Measurements from ENCODE around the gene MAP2K4. TPM values are rescaled to one million over a fixed set of nuclear protein-coding genes. Genes with fewer than 3 reads are reported as not detected.

The MAP2K4 gene
- total and polyA plus RNA-seq, 7 experiments from 2014 or later, result 21.8 to 45.1 (median 32.4) TPM

- peaks cover 0 to 16% (median 0%) of the 10 kb centered on the region in 3 experiments for H3K36me3 ChIP-seq (ENCODE audit: control insufficient read depth in 2 of 3, insufficient read depth in 3 of 3, low read length in 3 of 3)
- Mint-ChIP-seq H3K27ac (no peak overlapping the region), H3K4me3 (no peak overlapping the region), H3K36me3 (peaks cover 0 to 42% (median 28%) of the 10 kb centered on the region in 5 donors), H3K27me3 (no peaks in the 10 kb centered on the region), H3K4me1 (peaks cover 0 to 12% (median 9%) of the 10 kb centered on the region in 7 donors), H3K9me3 (no peaks in the 10 kb centered on the region)
- ATAC-seq (no peak), DNase-seq (no peak)
- no peaks in the 10 kb centered on the region for H3K27me3 ChIP-seq (ENCODE audit: control insufficient read depth in 2 of 2, insufficient read depth in 2 of 2, low read length in 2 of 2)
- no peaks in the 10 kb centered on the region for H3K4me1 ChIP-seq (ENCODE audit: control insufficient read depth in 2 of 2, insufficient read depth in 2 of 2, low read length in 2 of 2)
- no peaks in the 10 kb centered on the region for H3K9me3 ChIP-seq (ENCODE audit: control insufficient read depth in 2 of 3, low read length in 3 of 3)
- ChIA-PET POLR2A (no interaction called here), CTCF (no interaction called here)
- no peak overlapping the region for H3K27ac ChIP-seq (ENCODE audit: low read depth, low read length)
- no peak overlapping the region for H3K4me3 ChIP-seq (ENCODE audit: low read length)
- intact Hi-C loops (cut with micrococcal nuclease), result no loop called here
Measured at GRCh38 chr17:12070561-12070960, 49.9 kb downstream of the MAP2K4 start.

GRCh38 chr17:12074346-12074745 lies 53.7 kb downstream of the MAP2K4 start:
- peak overlapping the region in 2 of 9 donors; percentile 58 to 60 for H3K27ac Mint-ChIP-seq
- H3K4me1 ChIP-seq (ENCODE audit: control insufficient read depth in 2 of 2, insufficient read depth in 2 of 2, low read length in 2 of 2), result no peaks in the 10 kb centered on the region
- DNase-seq (no peak), ATAC-seq (no peak)
- POLR2A ChIA-PET, result no interaction called here
- peaks cover 2 to 21% (median 15%) of the 10 kb centered on the region in 7 donors for H3K4me1 Mint-ChIP-seq
- intact Hi-C loops (cut with micrococcal nuclease), result no loop called here
- H3K36me3 ChIP-seq (ENCODE audit: control insufficient read depth in 2 of 3, insufficient read depth in 3 of 3, low read length in 3 of 3), result peaks cover 0 to 28% (median 0%) of the 10 kb centered on the region in 3 experiments
- no peak overlapping the region for H3K4me3 Mint-ChIP-seq
- H3K27me3 ChIP-seq (ENCODE audit: control insufficient read depth in 2 of 2, insufficient read depth in 2 of 2, low read length in 2 of 2), result no peaks in the 10 kb centered on the region
- H3K4me3 ChIP-seq (ENCODE audit: low read length), result no peak overlapping the region
- CTCF ChIA-PET, result no interaction called here
- H3K9me3 ChIP-seq (ENCODE audit: control insufficient read depth in 2 of 3, low read length in 3 of 3), result no peaks in the 10 kb centered on the region
- no peaks in the 10 kb centered on the region for H3K27me3 Mint-ChIP-seq
- H3K36me3 Mint-ChIP-seq, result peaks cover 11 to 66% (median 52%) of the 10 kb centered on the region in 5 donors
- no peak overlapping the region for H3K27ac ChIP-seq (ENCODE audit: low read depth, low read length)
- peaks cover 0 to 2% (median 0%) of the 10 kb centered on the region in 11 donors for H3K9me3 Mint-ChIP-seq

- DNase-seq, result no peak
- H3K4me1 Mint-ChIP-seq, result peaks cover 4 to 34% (median 26%) of the 10 kb centered on the region in 7 donors
- Histone ChIP-seq H3K4me1 (ENCODE audit: control insufficient read depth in 2 of 2, insufficient read depth in 2 of 2, low read length in 2 of 2) (no peaks in the 10 kb centered on the region), H3K4me3 (ENCODE audit: low read length) (no peak overlapping the region), H3K27me3 (ENCODE audit: control insufficient read depth in 2 of 2, insufficient read depth in 2 of 2, low read length in 2 of 2) (no peaks in the 10 kb centered on the region), H3K9me3 (ENCODE audit: control insufficient read depth in 2 of 3, low read length in 3 of 3) (no peaks in the 10 kb centered on the region), H3K27ac (ENCODE audit: low read depth, low read length) (no peak overlapping the region), H3K36me3 (ENCODE audit: control insufficient read depth in 2 of 3, insufficient read depth in 3 of 3, low read length in 3 of 3) (peaks cover 0 to 30% (median 0%) of the 10 kb centered on the region in 3 experiments)
- H3K4me3 Mint-ChIP-seq, result peak overlapping the region in 1 of 10 donors; percentile 13
- H3K27ac Mint-ChIP-seq, result no peak overlapping the region
- peaks cover 0 to 2% (median 0%) of the 10 kb centered on the region in 11 donors for H3K9me3 Mint-ChIP-seq
- CTCF ChIA-PET, result no interaction called here
- H3K36me3 Mint-ChIP-seq, result peaks cover 17 to 82% (median 57%) of the 10 kb centered on the region in 5 donors
- no peak for ATAC-seq
- intact Hi-C loops (cut with micrococcal nuclease), result no loop called here
- POLR2A ChIA-PET, result no interaction called here
- H3K27me3 Mint-ChIP-seq, result no peaks in the 10 kb centered on the region
Measured at GRCh38 chr17:12077773-12078172, 57.1 kb downstream of the MAP2K4 start.

- Histone ChIP-seq H3K27ac (ENCODE audit: low read depth, low read length) (no peak overlapping the region), H3K4me3 (ENCODE audit: low read length) (no peak overlapping the region), H3K4me1 (ENCODE audit: control insufficient read depth in 2 of 2, insufficient read depth in 2 of 2, low read length in 2 of 2) (no peaks in the 10 kb centered on the region), H3K27me3 (ENCODE audit: control insufficient read depth in 2 of 2, insufficient read depth in 2 of 2, low read length in 2 of 2) (no peaks in the 10 kb centered on the region), H3K9me3 (ENCODE audit: control insufficient read depth in 2 of 3, low read length in 3 of 3) (no peaks in the 10 kb centered on the region), H3K36me3 (ENCODE audit: control insufficient read depth in 2 of 3, insufficient read depth in 3 of 3, low read length in 3 of 3) (peaks cover 0 to 30% (median 0%) of the 10 kb centered on the region in 3 experiments)
- DNase-seq (no peak), ATAC-seq (no peak)
- ChIA-PET CTCF (interaction anchor here (0.6 kb wide), 1 partner anchor 45 kb away, joined by 3 read pairs; no protein-coding TSS in a partner anchor), POLR2A (no interaction called here)
- Mint-ChIP-seq H3K4me3 (no peak overlapping the region), H3K27ac (peak overlapping the region in 1 of 9 donors; percentile 28), H3K9me3 (peaks cover 0 to 2% (median 0%) of the 10 kb centered on the region in 11 donors), H3K27me3 (no peaks in the 10 kb centered on the region), H3K36me3 (peaks cover 17 to 81% (median 47%) of the 10 kb centered on the region in 5 donors), H3K4me1 (peaks cover 4 to 37% (median 26%) of the 10 kb centered on the region in 7 donors)
- intact Hi-C loops (cut with micrococcal nuclease), result no loop called here
Measured at GRCh38 chr17:12078791-12079190, 58.1 kb downstream of the MAP2K4 start.

DNA sequence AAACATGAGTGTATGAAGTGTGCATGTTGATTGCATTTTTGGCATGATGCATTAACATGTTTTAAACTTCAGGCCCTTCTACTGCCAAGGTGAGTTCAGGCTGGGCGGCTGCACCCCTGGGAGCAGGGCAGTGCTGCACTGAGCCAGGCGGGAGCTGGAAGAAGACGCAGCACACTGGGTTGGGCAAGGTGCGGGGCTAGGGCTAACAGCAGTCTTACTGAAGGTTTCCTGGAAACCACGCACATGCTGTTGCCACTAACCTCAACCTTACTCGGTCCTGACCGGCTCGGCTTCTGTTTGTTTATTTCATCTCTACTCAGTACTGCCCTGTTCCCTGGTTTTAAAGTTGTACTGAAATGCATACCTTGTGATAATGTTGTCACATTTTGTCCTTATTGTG lies 61.0 kb downstream of the MAP2K4 start:
- Histone ChIP-seq H3K4me3 (ENCODE audit: low read length) (no peak overlapping the region), H3K9me3 (ENCODE audit: control insufficient read depth in 2 of 3, low read length in 3 of 3) (no peaks in the 10 kb centered on the region), H3K36me3 (ENCODE audit: control insufficient read depth in 2 of 3, insufficient read depth in 3 of 3, low read length in 3 of 3) (peaks cover 0 to 23% (median 0%) of the 10 kb centered on the region in 3 experiments), H3K27me3 (ENCODE audit: control insufficient read depth in 2 of 2, insufficient read depth in 2 of 2, low read length in 2 of 2) (no peaks in the 10 kb centered on the region), H3K27ac (ENCODE audit: low read depth, low read length) (no peak overlapping the region), H3K4me1 (ENCODE audit: control insufficient read depth in 2 of 2, insufficient read depth in 2 of 2, low read length in 2 of 2) (no peaks in the 10 kb centered on the region)
- POLR2A ChIA-PET, result no interaction called here
- no peak for ATAC-seq
- intact Hi-C loops (cut with micrococcal nuclease), result loop anchor here in 1 of 2 donors (5.0 to 10.0 kb wide), 2 partner anchors 49 to 87 kb away; partner anchors contain the start of gene ZNF18
- DNase-seq, result no peak
- CTCF ChIA-PET, result no interaction called here
- Mint-ChIP-seq H3K4me1 (peaks cover 10 to 51% (median 27%) of the 10 kb centered on the region in 7 donors), H3K36me3 (peaks cover 23 to 80% (median 42%) of the 10 kb centered on the region in 5 donors), H3K27ac (peak overlapping the region in 2 of 9 donors; percentile 26 to 52), H3K9me3 (peaks cover 0 to 2% (median 0%) of the 10 kb centered on the region in 11 donors), H3K4me3 (no peak overlapping the region), H3K27me3 (no peaks in the 10 kb centered on the region)

GRCh38 chr17:12085076-12085949 lies 64.6 kb downstream of the MAP2K4 start:
- no peaks in the 10 kb centered on the region for H3K9me3 Mint-ChIP-seq
- no peak for DNase-seq

More at GRCh38 chr17:12085076-12085949, 64.6 kb downstream of the MAP2K4 start:
- H3K27me3 ChIP-seq (ENCODE audit: control insufficient read depth in 2 of 2, insufficient read depth in 2 of 2, low read length in 2 of 2), result no peaks in the 10 kb centered on the region
- ChIA-PET CTCF (no interaction called here), POLR2A (no interaction called here)
- H3K4me1 ChIP-seq (ENCODE audit: control insufficient read depth in 2 of 2, insufficient read depth in 2 of 2, low read length in 2 of 2), result no peaks in the 10 kb centered on the region
- intact Hi-C loops (cut with micrococcal nuclease), result loop anchor here in 1 of 2 donors (10.0 kb wide), 1 partner anchor 91 kb away; the partner anchor contains the start of gene ZNF18
- H3K4me3 Mint-ChIP-seq, result no peak overlapping the region
- H3K4me3 ChIP-seq (ENCODE audit: low read length), result no peak overlapping the region
- H3K9me3 ChIP-seq (ENCODE audit: control insufficient read depth in 2 of 3, low read length in 3 of 3), result no peaks in the 10 kb centered on the region
- no peaks in the 10 kb centered on the region for H3K27me3 Mint-ChIP-seq
- peak overlapping the region in 2 of 9 donors; percentile 23 to 61 for H3K27ac Mint-ChIP-seq
- no peak overlapping the region for H3K27ac ChIP-seq (ENCODE audit: low read depth, low read length)
- H3K4me1 Mint-ChIP-seq, result peaks cover 17 to 55% (median 26%) of the 10 kb centered on the region in 7 donors
- peaks cover 0 to 15% (median 0%) of the 10 kb centered on the region in 3 experiments for H3K36me3 ChIP-seq (ENCODE audit: control insufficient read depth in 2 of 3, insufficient read depth in 3 of 3, low read length in 3 of 3)
- peaks cover 24 to 78% (median 40%) of the 10 kb centered on the region in 5 donors for H3K36me3 Mint-ChIP-seq
- no peak for ATAC-seq
